T-helper 22 cell (primary cell): ENCODE measurements around the gene EEF1G.

Experiments
- DNase-seq: peaks from one replicate; pipeline ENCODE4 v3.0.0-alpha.2; 2020; ENCODE audit warnings: low read depth

The EEF1G gene

GRCh38 chr11:62539238-62539925, 34.3 kb downstream of the EEF1G start:
- peak; percentile 59 for DNase-seq

DNA sequence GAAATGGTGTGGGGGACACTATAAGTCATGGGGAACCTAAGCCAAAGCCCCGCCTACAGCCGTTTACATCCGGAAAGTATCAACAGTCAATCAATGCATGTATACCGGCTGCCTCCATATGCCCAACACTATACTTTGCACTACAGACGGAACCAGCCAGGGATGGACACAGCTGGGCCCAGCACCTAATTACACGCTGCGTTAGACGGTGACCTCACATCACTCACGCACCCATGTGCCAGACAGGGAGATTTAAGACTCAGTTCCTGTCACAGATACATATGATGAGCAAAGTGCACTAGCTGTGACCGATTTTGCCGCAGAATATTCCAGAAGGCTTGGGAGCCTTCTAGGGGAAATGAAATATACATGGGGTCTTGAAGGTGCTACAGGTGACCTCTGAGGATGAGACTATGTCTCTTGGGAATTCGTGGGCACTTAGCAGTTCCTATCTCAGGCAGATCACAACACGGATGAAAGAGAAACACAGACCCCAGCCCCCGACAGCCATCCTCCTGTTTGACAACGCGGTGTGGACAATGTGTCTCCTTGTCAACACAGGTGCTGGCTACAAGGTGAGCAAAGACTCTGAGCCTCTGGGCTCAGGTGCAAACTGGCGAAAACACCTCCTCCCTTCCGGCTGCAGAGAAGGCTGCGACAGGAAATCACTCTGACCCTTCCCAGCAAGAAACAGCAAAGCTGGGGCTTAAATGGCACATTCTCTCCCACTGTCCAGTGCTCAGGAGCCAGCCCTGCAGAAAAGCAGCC, 35.0 kb downstream of the EEF1G start:
- DNase-seq = no peak

DNA sequence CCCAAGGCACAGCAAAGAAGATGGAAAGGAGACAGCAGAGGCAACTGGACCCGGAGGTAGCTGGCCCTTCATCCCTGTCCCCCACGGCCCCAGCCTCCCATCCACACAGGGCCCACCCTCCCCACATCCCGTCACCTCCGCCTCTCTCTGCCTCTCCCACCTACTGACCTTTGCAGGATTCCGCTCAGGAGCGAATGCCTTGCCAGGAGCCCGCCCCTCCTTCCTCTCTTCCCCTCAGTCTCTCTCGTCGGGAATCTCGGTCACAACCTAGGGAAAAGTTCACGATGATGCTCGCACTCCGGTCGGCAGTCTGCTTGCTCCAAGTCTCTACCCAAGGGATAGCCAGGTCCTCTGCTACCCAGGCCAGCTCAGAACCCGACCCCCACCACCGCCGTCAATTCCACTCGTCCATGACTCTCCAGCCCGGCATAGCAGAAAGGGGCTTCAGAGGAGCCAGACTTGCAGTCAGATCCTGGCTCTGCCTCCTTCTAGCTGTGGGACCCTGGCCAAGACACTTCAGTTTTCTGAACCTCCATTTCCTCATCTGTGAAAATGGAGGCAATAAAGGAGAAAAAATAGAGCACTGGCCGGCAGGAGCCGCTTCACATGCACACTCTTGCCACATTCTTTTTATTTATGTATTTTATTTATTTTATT, 37.3 kb downstream of the EEF1G start:
- DNase-seq = no peak

DNA sequence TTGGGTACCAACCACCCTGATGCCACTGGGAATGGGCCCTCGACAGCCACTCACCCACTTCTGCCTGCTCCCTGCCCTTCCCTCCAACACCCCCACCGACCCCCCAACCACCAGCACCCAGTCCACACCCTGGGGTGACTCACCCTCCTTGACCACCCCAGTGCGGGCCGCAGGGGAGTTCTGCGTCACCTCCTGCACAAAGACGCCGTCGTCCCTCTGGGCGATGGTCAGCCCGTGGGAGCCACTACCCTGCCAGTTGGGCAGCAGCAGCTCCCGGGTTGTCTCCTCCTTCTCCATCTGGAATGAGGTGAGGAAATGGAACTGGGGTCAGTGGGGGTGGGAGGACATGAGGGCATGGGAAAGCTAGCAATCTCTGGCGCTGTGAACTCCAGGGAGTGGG, 37.9 kb downstream of the EEF1G start:
- no peak for DNase-seq

- no peak for DNase-seq
These were observed 38.7 kb downstream of the EEF1G start for GRCh38 chr11:62534779-62535545.

DNA sequence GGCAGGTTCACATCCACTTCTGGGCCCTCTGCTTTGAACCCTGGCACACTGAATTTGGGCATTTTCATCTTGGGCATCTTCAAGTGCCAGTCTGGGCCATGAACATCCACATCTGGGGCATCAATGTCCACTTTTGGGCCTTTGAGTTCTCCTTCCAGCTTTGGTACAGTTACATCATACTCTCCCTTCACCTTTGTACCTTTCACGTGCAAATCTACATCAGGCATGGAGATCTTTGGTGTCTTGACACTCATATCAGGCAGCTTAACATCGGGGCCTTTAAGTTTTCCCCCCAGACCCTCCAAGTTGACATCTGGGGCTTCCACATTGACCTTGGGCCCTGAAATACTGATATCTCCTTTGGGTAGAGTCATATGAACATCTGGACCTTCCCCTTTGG, 41.6 kb downstream of the EEF1G start:
- DNase-seq = no peak

DNA sequence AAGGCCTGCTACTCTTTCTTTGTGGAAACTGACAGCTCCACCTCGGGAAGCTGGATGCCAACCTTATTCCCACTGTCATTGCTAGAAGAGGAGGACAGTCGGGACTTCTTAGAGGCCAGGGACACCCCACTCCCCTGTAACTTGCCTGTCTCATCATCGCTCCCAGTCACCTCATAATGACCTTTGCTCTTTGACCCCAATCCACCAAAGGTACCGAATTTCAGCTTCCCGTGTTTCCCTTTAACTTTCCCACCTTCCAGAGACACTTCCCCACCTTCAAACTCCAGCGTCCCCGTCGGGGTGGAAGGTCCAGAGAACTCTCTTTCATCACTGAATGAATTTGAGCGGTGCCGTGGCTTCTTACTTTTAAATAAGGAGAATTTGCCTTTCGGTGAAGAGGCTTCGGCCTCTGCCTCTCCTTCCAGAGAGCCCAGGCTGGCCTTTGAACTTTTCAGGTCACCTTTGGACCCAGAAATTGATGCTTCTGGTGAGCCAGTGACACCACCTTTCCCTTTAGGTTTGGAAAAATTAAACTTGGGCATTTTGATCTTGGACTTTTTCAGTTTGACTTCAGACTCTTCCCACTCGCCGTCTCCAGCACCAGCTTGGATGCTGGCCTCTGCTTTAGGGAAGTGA, 56.8 kb downstream of the EEF1G start:
- DNase-seq = no peak

GRCh38 chr11:62514151-62514550, 59.5 kb downstream of the EEF1G start:
- no peak for DNase-seq

DNA sequence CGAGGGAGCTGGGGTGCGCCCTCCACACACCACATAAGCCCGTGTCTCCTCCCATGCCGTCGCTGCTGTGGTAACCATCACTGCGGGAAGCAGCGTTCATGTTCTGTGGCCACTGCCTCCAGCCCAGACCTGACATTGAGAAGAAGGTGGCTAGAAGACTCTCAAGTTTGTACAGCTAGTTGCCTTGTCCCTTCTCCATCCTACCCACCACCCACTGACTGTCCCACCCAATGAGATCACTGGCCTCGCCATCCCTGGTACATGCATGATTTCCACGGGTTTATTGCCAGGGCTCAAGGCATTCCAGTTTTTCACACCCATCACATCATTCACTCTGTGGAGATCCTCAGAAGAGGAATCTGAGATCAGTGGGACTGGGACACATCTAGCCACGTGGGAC, 60.1 kb downstream of the EEF1G start:
- DNase-seq = no peak

DNA sequence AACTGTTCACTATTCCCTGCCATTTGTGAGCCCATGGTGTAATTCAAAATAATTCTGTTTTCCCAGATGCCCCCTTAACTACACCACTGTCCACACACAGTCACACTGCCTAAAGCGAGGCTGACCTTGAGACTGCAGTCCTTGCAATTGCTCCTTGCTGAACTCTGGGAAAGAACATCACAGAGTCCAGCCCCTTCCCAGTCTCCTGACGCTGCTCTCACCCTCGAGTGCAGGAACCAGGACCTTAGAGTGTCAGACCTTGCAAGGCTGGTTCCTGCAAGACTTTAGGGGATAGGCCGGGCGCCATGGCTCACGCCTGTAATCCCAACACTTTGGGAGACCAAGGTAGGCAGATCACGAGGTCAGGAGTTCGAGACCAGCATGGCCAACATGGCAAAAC, 60.7 kb downstream of the EEF1G start:
- no peak for DNase-seq
